ENCODE data around the gene ZNF384. TPM values are rescaled to one million over a fixed set of nuclear protein-coding genes. Genes with fewer than 3 reads are reported as not detected.

The ZNF384 gene
- total and polyA plus RNA-seq, 2 of the 8 experiments (the other 6 are each of a cell fraction or from before 2014, with no cell fraction given), result 59.0 to 59.6 TPM

DNA sequence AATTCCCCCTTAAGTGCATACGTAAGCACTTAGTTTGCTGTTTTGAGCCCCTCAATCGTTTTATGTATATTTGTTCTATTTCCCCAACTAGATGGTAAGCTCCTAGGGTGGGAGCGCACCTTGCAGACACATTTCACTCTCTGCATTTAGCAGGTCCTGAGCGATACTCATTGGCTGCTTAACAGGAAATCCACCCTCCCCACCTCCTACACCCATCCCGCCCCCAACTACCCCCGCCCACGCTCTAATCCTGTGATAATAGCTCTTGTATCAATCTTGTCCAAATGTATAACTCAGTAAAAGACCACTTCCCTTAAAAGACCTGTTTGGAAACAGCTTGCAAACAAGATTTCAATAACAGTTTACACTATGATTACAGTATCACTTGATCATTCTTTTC is 61.6 kb downstream of the ZNF384 start (continued):
- TF ChIP-seq GTF2F1 (IDR thresholded peaks at IDR 0.05; ENCODE audit: borderline replicate concordance, low read depth, low read length) (no peak), RAD21 (IDR thresholded peaks at IDR 0.05 in 1 of 2, conservative IDR thresholded peaks at IDR 0.05 in 1 of 2; ENCODE audit: low read depth in 2 of 2, low read length in 2 of 2) (no peak), GABPA (IDR thresholded peaks at IDR 0.05; ENCODE audit: borderline replicate concordance, insufficient read depth, low read length) (no peak), SRF (IDR thresholded peaks at IDR 0.05; ENCODE audit: low read depth, low read length) (no peak), RFX5 (IDR thresholded peaks at IDR 0.05; ENCODE audit: borderline replicate concordance, low read depth, low read length) (no peak), CREB1 (IDR thresholded peaks at IDR 0.05) (no peak), POU5F1 (IDR thresholded peaks at IDR 0.05; ENCODE audit: low read depth, low read length) (no peak)
- TF ChIP-seq, protein P1, sequence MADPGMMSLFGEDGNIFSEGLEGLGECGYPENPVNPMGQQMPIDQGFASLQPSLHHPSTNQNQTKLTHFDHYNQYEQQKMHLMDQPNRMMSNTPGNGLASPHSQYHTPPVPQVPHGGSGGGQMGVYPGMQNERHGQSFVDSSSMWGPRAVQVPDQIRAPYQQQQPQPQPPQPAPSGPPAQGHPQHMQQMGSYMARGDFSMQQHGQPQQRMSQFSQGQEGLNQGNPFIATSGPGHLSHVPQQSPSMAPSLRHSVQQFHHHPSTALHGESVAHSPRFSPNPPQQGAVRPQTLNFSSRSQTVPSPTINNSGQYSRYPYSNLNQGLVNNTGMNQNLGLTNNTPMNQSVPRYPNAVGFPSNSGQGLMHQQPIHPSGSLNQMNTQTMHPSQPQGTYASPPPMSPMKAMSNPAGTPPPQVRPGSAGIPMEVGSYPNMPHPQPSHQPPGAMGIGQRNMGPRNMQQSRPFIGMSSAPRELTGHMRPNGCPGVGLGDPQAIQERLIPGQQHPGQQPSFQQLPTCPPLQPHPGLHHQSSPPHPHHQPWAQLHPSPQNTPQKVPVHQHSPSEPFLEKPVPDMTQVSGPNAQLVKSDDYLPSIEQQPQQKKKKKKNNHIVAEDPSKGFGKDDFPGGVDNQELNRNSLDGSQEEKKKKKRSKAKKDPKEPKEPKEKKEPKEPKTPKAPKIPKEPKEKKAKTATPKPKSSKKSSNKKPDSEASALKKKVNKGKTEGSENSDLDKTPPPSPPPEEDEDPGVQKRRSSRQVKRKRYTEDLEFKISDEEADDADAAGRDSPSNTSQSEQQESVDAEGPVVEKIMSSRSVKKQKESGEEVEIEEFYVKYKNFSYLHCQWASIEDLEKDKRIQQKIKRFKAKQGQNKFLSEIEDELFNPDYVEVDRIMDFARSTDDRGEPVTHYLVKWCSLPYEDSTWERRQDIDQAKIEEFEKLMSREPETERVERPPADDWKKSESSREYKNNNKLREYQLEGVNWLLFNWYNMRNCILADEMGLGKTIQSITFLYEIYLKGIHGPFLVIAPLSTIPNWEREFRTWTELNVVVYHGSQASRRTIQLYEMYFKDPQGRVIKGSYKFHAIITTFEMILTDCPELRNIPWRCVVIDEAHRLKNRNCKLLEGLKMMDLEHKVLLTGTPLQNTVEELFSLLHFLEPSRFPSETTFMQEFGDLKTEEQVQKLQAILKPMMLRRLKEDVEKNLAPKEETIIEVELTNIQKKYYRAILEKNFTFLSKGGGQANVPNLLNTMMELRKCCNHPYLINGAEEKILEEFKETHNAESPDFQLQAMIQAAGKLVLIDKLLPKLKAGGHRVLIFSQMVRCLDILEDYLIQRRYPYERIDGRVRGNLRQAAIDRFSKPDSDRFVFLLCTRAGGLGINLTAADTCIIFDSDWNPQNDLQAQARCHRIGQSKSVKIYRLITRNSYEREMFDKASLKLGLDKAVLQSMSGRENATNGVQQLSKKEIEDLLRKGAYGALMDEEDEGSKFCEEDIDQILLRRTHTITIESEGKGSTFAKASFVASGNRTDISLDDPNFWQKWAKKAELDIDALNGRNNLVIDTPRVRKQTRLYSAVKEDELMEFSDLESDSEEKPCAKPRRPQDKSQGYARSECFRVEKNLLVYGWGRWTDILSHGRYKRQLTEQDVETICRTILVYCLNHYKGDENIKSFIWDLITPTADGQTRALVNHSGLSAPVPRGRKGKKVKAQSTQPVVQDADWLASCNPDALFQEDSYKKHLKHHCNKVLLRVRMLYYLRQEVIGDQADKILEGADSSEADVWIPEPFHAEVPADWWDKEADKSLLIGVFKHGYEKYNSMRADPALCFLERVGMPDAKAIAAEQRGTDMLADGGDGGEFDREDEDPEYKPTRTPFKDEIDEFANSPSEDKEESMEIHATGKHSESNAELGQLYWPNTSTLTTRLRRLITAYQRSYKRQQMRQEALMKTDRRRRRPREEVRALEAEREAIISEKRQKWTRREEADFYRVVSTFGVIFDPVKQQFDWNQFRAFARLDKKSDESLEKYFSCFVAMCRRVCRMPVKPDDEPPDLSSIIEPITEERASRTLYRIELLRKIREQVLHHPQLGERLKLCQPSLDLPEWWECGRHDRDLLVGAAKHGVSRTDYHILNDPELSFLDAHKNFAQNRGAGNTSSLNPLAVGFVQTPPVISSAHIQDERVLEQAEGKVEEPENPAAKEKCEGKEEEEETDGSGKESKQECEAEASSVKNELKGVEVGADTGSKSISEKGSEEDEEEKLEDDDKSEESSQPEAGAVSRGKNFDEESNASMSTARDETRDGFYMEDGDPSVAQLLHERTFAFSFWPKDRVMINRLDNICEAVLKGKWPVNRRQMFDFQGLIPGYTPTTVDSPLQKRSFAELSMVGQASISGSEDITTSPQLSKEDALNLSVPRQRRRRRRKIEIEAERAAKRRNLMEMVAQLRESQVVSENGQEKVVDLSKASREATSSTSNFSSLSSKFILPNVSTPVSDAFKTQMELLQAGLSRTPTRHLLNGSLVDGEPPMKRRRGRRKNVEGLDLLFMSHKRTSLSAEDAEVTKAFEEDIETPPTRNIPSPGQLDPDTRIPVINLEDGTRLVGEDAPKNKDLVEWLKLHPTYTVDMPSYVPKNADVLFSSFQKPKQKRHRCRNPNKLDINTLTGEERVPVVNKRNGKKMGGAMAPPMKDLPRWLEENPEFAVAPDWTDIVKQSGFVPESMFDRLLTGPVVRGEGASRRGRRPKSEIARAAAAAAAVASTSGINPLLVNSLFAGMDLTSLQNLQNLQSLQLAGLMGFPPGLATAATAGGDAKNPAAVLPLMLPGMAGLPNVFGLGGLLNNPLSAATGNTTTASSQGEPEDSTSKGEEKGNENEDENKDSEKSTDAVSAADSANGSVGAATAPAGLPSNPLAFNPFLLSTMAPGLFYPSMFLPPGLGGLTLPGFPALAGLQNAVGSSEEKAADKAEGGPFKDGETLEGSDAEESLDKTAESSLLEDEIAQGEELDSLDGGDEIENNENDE (IDR thresholded peaks at IDR 0.05; ENCODE audit: insufficient replicate concordance, low read length), result no peak

All from H1 (cell line).